DOHH2 (cell line): ENCODE results near the gene TNRC6B.

ENCODE experiments used
- H3F3A ChIP-seq: fragments of 200-600 bp; sonication (generic), shearing (Covaris generic); 2 replicates; pipeline ENCODE4 v1.6.0; 2016; ENCODE audit warnings: antibody characterized with exemption, mild to moderate bottlenecking; ENCODE audit not compliant: control insufficient read depth, insufficient read depth
- H3K27ac ChIP-seq: fragments of 200-600 bp; sonication (generic); 2 replicates; pipeline ENCODE4 v1.5.1; 2014; ENCODE audit warnings: low read depth, mild to moderate bottlenecking, low read length, moderate library complexity
- H3K27me3 ChIP-seq: fragments of 200-600 bp; sonication (generic); 2 replicates; pipeline ENCODE4 v1.6.1; 2014; ENCODE audit warnings: mild to moderate bottlenecking, low read length, mixed read lengths; ENCODE audit not compliant: control insufficient read depth
- H3K36me3 ChIP-seq: fragments of 200-600 bp; sonication (generic); 2 replicates; pipeline ENCODE4 v1.6.1; 2014; ENCODE audit warnings: mild to moderate bottlenecking, low read length, moderate library complexity, mixed read lengths; ENCODE audit not compliant: control insufficient read depth
- H3K4me1 ChIP-seq: fragments of 200-600 bp; sonication (generic); 2 replicates; pipeline ENCODE4 v1.6.1; 2014; ENCODE audit warnings: mild to moderate bottlenecking, low read length, mixed read lengths; ENCODE audit not compliant: control insufficient read depth
- H3K4me2 ChIP-seq: fragments of 200-600 bp; sonication (generic); 2 replicates; pipeline ENCODE4 v1.6.0; 2014; ENCODE audit warnings: mild to moderate bottlenecking, low read length, moderate library complexity
- H3K4me3 ChIP-seq: fragments of 200-600 bp; sonication (generic); 2 replicates; pipeline ENCODE4 v1.5.1; 2014; ENCODE audit warnings: mild to moderate bottlenecking, low read length, mixed read lengths
- H3K79me2 ChIP-seq: fragments of 200-600 bp; sonication (generic); 2 replicates; pipeline ENCODE4 v1.6.1; 2014; ENCODE audit warnings: mild to moderate bottlenecking, low read length, mixed read lengths; ENCODE audit not compliant: control insufficient read depth
- H3K9me2 ChIP-seq: fragments of 200-600 bp; sonication (generic); replicated peaks from 2 replicates; pipeline ENCODE4 v1.6.1; 2014; ENCODE audit warnings: mild to moderate bottlenecking, low read length, mixed read lengths; ENCODE audit not compliant: control insufficient read depth
- H3K9me3 ChIP-seq: fragments of 200-600 bp; sonication (generic); 2 replicates; pipeline ENCODE4 v1.6.1; 2014; ENCODE audit warnings: antibody characterized with exemption, low read length, mixed read lengths; ENCODE audit not compliant: control insufficient read depth, insufficient read depth
- H4K20me1 ChIP-seq: fragments of 200-600 bp; sonication (generic); 2 replicates; pipeline ENCODE4 v1.6.0; 2014; ENCODE audit warnings: low read depth, mild to moderate bottlenecking, antibody characterized with exemption, low read length, moderate library complexity; ENCODE audit not compliant: control insufficient read depth, insufficient read depth
- CTCF ChIP-seq: fragments of 200-600 bp; sonication (generic); IDR thresholded peaks from one replicate; pipeline ENCODE4 v1.5.1; 2014; ENCODE audit warnings: antibody characterized with exemption, mild to moderate bottlenecking, low read depth, low read length; ENCODE audit not compliant: poor library complexity, severe bottlenecking
- EZH2phosphoT487 ChIP-seq: fragments of 200-600 bp; sonication (generic); IDR thresholded peaks from 2 replicates; pipeline ENCODE4 v1.6.1; 2017; ENCODE audit warnings: borderline replicate concordance, mild to moderate bottlenecking, antibody characterized with exemption, low read length, moderate library complexity, mixed read lengths

Gene TNRC6B

GRCh38 chr22:40234658-40235057, 56.9 kb downstream of the TNRC6B start:
- no peaks in the 10 kb centered on the region for H3K9me2 ChIP-seq
- H3K27ac ChIP-seq = no peak overlapping the region
- H3K4me2 ChIP-seq = no peak overlapping the region
- no peaks in the 10 kb centered on the region for H3K4me1 ChIP-seq
- no peak overlapping the region for H3K4me3 ChIP-seq
- no peaks in the 10 kb centered on the region for H3F3A ChIP-seq
- TF ChIP-seq EZH2phosphoT487 = no peak
- TF ChIP-seq CTCF = no peak
- H3K36me3 ChIP-seq = peaks cover 17% of the 10 kb centered on the region
- H3K27me3 ChIP-seq = no peaks in the 10 kb centered on the region
- peaks cover 11% of the 10 kb centered on the region for H4K20me1 ChIP-seq
- peaks cover 85% of the 10 kb centered on the region for H3K79me2 ChIP-seq
- H3K9me3 ChIP-seq = no peaks in the 10 kb centered on the region

GRCh38 chr22:40235308-40235707, 57.6 kb downstream of the TNRC6B start:
- H3F3A ChIP-seq = no peaks in the 10 kb centered on the region
- H3K27me3 ChIP-seq = no peaks in the 10 kb centered on the region
- TF ChIP-seq CTCF (no peak), EZH2phosphoT487 (no peak)
- H3K4me3 ChIP-seq = no peak overlapping the region
- no peak overlapping the region for H3K4me2 ChIP-seq
- no peaks in the 10 kb centered on the region for H3K9me3 ChIP-seq
- H3K27ac ChIP-seq = no peak overlapping the region
- peaks cover 14% of the 10 kb centered on the region for H4K20me1 ChIP-seq
- H3K9me2 ChIP-seq = no peaks in the 10 kb centered on the region
- peaks cover 1% of the 10 kb centered on the region; the same call in 1 of the 2 replicates for H3K4me1 ChIP-seq
- peaks cover 84% of the 10 kb centered on the region for H3K79me2 ChIP-seq
- peaks cover 14% of the 10 kb centered on the region for H3K36me3 ChIP-seq

DNA sequence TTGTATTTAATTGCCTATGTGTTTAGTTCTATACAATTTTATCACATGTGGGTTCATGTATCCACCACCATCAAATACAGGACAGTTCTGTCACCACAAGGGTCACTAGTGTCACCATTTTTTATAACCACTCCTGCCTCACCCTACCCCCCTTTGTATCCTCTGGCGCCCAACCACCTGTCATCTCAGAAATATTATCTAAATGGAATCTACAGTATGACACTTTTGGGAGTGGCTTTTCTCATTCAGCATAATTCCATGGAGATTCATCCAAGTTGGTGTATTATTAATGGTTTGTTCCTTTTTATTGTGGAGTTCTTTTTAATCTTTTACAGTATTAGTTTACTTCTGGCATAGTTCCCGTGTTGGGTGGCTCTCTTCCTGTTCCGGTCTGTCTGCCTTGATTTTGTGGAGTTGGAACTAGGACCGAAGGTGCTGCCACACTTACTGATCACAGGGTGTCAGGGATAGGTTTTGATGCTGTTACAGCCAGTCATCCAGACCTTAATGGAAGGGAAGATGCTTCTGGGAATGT, 58.5 kb downstream of the TNRC6B start:
- H3F3A ChIP-seq = no peaks in the 10 kb centered on the region
- no peaks in the 10 kb centered on the region for H3K9me3 ChIP-seq
- no peak overlapping the region for H3K27ac ChIP-seq
- peaks cover 14% of the 10 kb centered on the region for H3K36me3 ChIP-seq
- no peak overlapping the region for H3K4me3 ChIP-seq
- no peaks in the 10 kb centered on the region for H3K9me2 ChIP-seq
- H3K4me2 ChIP-seq = no peak overlapping the region
- H4K20me1 ChIP-seq = peaks cover 14% of the 10 kb centered on the region
- H3K27me3 ChIP-seq = no peaks in the 10 kb centered on the region
- H3K4me1 ChIP-seq = peaks cover 6% of the 10 kb centered on the region; the same call in 1 of the 2 replicates
- TF ChIP-seq CTCF (no peak), EZH2phosphoT487 (no peak)
- peaks cover 86% of the 10 kb centered on the region for H3K79me2 ChIP-seq
